Fibroblast of mammary gland (primary cell): ENCODE data around the gene SLC37A1.

Experiments used
- DNase-seq: peaks from one replicate; pipeline ENCODE4 v3.0.0-alpha.2; 2010; ENCODE audit warnings: low read depth
- H3K4me3 ChIP-seq: 2 replicates; pipeline ENCODE4 v1.5.1; 2011; ENCODE audit warnings: low read depth, mild to moderate bottlenecking, low read length, moderate library complexity; ENCODE audit not compliant: control insufficient read depth
- CTCF ChIP-seq: conservative IDR thresholded peaks from 2 replicates; pipeline ENCODE4 v1.5.1; 2011; ENCODE audit warnings: low read depth, low read length, inconsistent platforms; ENCODE audit not compliant: control insufficient read depth, insufficient read depth

The SLC37A1 gene

GRCh38 chr21:42525029-42525581 lies 11.5 kb downstream of the SLC37A1 start:
- peak; percentile 28 for DNase-seq
- no peak for TF ChIP-seq CTCF
- peak overlapping the region; percentile 7 for H3K4me3 ChIP-seq

GRCh38 chr21:42525676-42526378 lies 12.2 kb downstream of the SLC37A1 start:
- no peak overlapping the region for H3K4me3 ChIP-seq
- no peak for TF ChIP-seq CTCF
- DNase-seq, result no peak

GRCh38 chr21:42526379-42526727 lies 12.7 kb downstream of the SLC37A1 start:
- no peak for TF ChIP-seq CTCF
- no peak for DNase-seq
- no peak overlapping the region for H3K4me3 ChIP-seq

- no peak overlapping the region for H3K4me3 ChIP-seq
- no peak for DNase-seq
- no peak for TF ChIP-seq CTCF
Observed at GRCh38 chr21:42527127-42527488, 13.5 kb downstream of the SLC37A1 start.

- TF ChIP-seq CTCF, result no peak
- no peak overlapping the region for H3K4me3 ChIP-seq
- DNase-seq, result no peak
Observed at GRCh38 chr21:42527489-42528158, 14.0 kb downstream of the SLC37A1 start.

GRCh38 chr21:42530167-42530518 lies 16.5 kb downstream of the SLC37A1 start:
- no peak for DNase-seq
- no peak overlapping the region for H3K4me3 ChIP-seq
- TF ChIP-seq CTCF, result no peak
